ENCODE data around the gene GRID2.

GRID2 gene

GRCh38 chr4:93409035-93409434, 1105.3 kb downstream of the GRID2 start:
- DNase-seq (ENCODE audit: low spot score): no peak

GRCh38 chr4:93414041-93414550, 1110.3 kb downstream of the GRID2 start:
- DNase-seq (ENCODE audit: low spot score): no peak

GRCh38 chr4:93416344-93417128, 1112.8 kb downstream of the GRID2 start:
- DNase-seq (ENCODE audit: low spot score): peak; percentile 46

- no peak for DNase-seq (ENCODE audit: low spot score)
These were observed 1127.6 kb downstream of the GRID2 start for GRCh38 chr4:93431371-93431770.

- no peak for DNase-seq (ENCODE audit: low spot score)
These were observed 1130.1 kb downstream of the GRID2 start for GRCh38 chr4:93433840-93434239.

- DNase-seq (ENCODE audit: low spot score): no peak
These were observed 1132.3 kb downstream of the GRID2 start for GRCh38 chr4:93436000-93436626.

- no peak for DNase-seq (ENCODE audit: low spot score)
These were observed 1134.2 kb downstream of the GRID2 start for GRCh38 chr4:93437991-93438390.

- no peak for DNase-seq (ENCODE audit: low spot score)
These were observed 1141.1 kb downstream of the GRID2 start for GRCh38 chr4:93444860-93445259.

GRCh38 chr4:93446038-93446437, 1142.3 kb downstream of the GRID2 start:
- no peak for DNase-seq (ENCODE audit: low spot score)

GRCh38 chr4:93448691-93449293, 1145.0 kb downstream of the GRID2 start:
- DNase-seq (ENCODE audit: low spot score): no peak

- no peak for DNase-seq (ENCODE audit: low spot score)
These were observed 1148.2 kb downstream of the GRID2 start for GRCh38 chr4:93451954-93452353.

GRCh38 chr4:93461541-93461940, 1157.8 kb downstream of the GRID2 start:
- no peak for DNase-seq (ENCODE audit: low spot score)

- DNase-seq (ENCODE audit: low spot score): no peak
These were observed 1162.7 kb downstream of the GRID2 start for GRCh38 chr4:93466446-93466845.

GRCh38 chr4:93467484-93468155, 1163.9 kb downstream of the GRID2 start:
- no peak for DNase-seq (ENCODE audit: low spot score)

GRCh38 chr4:93469560-93469959, 1165.8 kb downstream of the GRID2 start:
- DNase-seq (ENCODE audit: low spot score): no peak

- no peak for DNase-seq (ENCODE audit: low spot score)
These were observed 1172.0 kb downstream of the GRID2 start for GRCh38 chr4:93475730-93476129.

- DNase-seq (ENCODE audit: low spot score): no peak
These were observed 1175.0 kb downstream of the GRID2 start for GRCh38 chr4:93478805-93479204.

- DNase-seq (ENCODE audit: low spot score): no peak
These were observed 1176.7 kb downstream of the GRID2 start for GRCh38 chr4:93480452-93480851.

GRCh38 chr4:93495346-93495745, 1191.6 kb downstream of the GRID2 start:
- no peak for DNase-seq (ENCODE audit: low spot score)

- no peak for DNase-seq (ENCODE audit: low spot score)
These were observed 1197.5 kb downstream of the GRID2 start for GRCh38 chr4:93501244-93501643.

GRCh38 chr4:93501946-93502345, 1198.2 kb downstream of the GRID2 start:
- DNase-seq (ENCODE audit: low spot score): no peak

GRCh38 chr4:93502991-93503390, 1199.2 kb downstream of the GRID2 start:
- DNase-seq (ENCODE audit: low spot score): no peak
